ENCODE results near the gene MPDZ. TPM values are rescaled to one million over a fixed set of nuclear protein-coding genes. Genes with fewer than 3 reads are reported as not detected.
A peak's percentile ranks its signal among the peaks of the same experiment; 100 is the strongest.

The MPDZ gene
- total RNA-seq, 1 donor = 62.6 TPM

DNA sequence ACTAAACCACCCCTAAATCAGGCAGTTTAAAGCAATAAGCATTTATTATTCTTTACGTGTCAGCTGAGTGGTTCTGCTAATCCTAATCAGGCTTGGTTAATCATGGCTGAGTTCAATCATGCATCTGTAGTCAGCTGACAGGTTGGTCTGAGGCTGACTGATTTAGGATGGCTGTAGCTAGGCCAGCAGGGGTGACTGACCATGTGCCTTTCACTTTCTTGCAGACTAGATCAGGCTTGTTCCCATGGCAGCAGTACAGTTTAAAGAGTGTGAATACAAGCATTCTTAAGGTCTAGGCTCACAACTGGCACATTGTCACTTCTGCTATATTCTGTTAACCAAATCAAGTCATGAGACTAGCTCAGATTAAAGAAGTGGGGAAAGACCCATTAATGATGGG is 16.1 kb upstream of the MPDZ start:
- H3K4me3 ChIP-seq (ENCODE audit: low read depth, low read length) = no peak overlapping the region
- TF ChIP-seq, protein P1, sequence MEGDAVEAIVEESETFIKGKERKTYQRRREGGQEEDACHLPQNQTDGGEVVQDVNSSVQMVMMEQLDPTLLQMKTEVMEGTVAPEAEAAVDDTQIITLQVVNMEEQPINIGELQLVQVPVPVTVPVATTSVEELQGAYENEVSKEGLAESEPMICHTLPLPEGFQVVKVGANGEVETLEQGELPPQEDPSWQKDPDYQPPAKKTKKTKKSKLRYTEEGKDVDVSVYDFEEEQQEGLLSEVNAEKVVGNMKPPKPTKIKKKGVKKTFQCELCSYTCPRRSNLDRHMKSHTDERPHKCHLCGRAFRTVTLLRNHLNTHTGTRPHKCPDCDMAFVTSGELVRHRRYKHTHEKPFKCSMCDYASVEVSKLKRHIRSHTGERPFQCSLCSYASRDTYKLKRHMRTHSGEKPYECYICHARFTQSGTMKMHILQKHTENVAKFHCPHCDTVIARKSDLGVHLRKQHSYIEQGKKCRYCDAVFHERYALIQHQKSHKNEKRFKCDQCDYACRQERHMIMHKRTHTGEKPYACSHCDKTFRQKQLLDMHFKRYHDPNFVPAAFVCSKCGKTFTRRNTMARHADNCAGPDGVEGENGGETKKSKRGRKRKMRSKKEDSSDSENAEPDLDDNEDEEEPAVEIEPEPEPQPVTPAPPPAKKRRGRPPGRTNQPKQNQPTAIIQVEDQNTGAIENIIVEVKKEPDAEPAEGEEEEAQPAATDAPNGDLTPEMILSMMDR (IDR thresholded peaks at IDR 0.05; ENCODE audit: insufficient read depth, low read depth, low read length) = no peak
- no peak for DNase-seq (ENCODE audit: low read depth)

DNA sequence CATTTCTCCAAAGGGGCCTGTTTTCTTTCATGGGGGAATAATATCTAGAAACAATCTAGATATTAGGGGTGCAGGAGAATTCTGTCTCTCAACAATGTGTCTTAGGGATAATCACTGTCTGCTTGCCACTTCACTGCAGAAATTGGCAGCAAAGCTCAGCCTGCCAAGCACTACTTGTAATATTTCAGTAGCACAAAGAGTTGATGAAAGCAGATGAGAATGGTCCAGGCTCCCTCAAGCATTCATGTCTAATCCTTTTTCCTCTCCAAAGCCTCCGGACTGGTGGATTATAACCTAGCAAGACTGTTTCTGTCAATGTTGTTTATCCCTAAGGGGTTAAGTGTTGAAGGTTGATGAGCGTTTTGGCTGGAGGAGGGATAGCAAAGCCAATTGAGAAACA is 13.3 kb upstream of the MPDZ start:
- DNase-seq (ENCODE audit: low read depth) = no peak
- TF ChIP-seq, protein P1 (IDR thresholded peaks at IDR 0.05; ENCODE audit: insufficient read depth, low read depth, low read length) = no peak
- H3K4me3 ChIP-seq (ENCODE audit: low read depth, low read length) = no peak overlapping the region

DNA sequence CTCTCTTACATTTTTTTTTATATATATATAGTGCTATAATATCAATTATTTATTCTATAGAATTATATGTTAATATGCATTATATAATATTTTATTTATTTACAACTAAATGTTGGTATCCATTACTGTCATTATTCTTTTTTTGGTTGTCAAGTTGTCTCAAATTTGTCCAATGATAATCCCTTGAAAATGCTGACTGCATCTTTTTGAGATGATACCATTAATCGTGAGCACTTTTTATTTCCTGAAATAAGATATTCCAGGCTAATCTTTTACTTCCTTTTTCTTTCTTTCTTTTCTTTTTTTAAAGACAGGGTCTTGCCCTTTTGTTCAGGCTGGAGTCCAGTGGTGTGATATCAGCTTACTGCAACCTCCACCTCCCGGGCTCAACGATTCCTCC is 12.7 kb upstream of the MPDZ start:
- H3K4me3 ChIP-seq (ENCODE audit: low read depth, low read length) = no peak overlapping the region
- TF ChIP-seq, protein P1 (IDR thresholded peaks at IDR 0.05; ENCODE audit: insufficient read depth, low read depth, low read length) = no peak
- DNase-seq (ENCODE audit: low read depth) = no peak

DNA sequence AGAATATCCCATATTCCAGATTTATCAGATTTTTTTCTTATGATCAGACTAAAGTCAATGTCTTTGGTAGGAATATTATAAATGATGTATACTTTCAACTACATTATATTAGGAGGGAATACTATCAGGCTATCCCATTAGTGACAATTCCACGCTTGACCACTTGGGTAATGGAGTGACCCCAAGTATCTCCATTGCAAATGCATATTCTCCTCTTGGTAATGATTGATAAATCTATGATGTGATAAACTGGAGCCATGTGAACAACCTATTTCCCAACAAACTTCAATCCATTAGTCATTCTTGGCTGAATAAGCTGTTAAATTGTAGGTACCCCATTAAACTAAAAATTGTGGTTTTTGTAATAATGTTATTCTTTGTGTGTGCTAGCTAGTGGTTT is 12.2 kb upstream of the MPDZ start:
- DNase-seq (ENCODE audit: low read depth) = no peak
- TF ChIP-seq, protein P1 (IDR thresholded peaks at IDR 0.05; ENCODE audit: insufficient read depth, low read depth, low read length) = peak; percentile 8
- no peak overlapping the region for H3K4me3 ChIP-seq (ENCODE audit: low read depth, low read length)

DNA sequence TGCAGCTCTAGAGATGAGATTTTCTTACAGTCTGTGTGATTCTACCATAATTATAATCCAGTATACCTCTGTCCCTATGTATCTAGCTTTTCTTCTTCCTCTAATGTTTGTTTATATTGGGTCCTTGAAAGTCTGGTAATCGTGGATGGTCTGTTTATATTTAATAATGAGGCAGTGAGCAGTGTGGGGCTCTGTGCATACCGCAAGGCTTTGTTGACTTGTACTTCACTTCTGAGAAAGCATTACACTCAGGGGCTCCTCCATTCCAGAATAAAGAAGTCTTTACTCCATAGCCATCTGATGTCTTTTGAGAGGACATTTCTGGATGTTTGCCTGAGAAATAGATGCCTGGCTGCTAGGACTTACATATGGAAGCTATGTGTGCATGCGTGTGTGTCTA is 4.5 kb upstream of the MPDZ start:
- TF ChIP-seq, protein P1 (IDR thresholded peaks at IDR 0.05; ENCODE audit: insufficient read depth, low read depth, low read length) = no peak
- DNase-seq (ENCODE audit: low read depth) = peak; percentile 51
- H3K4me3 ChIP-seq (ENCODE audit: low read depth, low read length) = no peak overlapping the region

DNA sequence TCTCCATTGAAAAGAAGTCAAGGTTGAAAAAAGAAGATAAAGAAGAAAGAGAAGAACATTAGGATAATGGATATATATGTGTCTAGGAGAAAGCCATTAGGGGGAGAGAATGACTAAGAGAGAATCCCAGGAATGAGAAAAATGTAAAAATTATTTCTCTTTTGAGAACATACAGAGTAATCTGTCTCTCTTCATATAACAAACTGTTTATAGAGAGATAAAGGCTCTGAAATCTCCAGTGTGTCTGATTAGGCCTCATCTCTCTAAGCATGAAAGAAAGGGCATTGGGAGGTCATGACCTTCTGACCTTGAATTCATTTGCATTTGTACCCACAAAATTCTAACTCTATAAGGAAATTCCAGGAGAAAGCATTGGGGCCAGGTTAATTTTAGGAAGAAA is 3.5 kb upstream of the MPDZ start:
- H3K4me3 ChIP-seq (ENCODE audit: low read depth, low read length) = no peak overlapping the region
- TF ChIP-seq, protein P1 (IDR thresholded peaks at IDR 0.05; ENCODE audit: insufficient read depth, low read depth, low read length) = no peak
- peak; percentile 39 for DNase-seq (ENCODE audit: low read depth)

DNA sequence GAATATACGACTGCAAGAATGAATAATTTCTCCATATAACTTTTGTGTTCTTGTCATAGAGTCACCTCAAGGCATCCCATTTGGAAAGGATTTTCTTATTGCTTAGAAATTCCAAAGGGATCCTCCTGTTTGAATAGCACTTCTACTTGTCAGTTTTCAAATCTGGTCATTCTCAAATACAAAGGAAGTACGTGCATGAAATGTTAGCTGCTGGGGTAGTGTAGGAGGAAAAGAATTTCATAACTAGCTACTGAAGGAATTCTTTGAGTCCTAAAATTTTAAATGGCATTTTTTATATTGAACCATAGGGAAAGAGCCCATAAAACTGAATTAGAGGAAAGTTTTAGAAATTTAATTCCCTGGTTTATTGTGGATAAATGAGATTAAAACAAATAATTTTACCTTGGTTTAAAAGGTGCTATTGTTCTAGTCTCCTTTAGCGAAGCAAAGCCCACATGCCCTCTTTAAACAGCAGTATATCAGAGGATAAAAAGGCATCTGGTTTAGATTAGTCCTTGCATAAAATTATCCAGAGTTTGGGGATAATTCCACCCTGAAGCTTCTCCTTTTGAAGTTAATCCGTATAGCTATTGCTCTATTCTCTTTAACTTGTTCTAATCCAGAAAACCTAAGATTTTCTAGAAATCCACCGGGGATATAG is 2.0 kb upstream of the MPDZ start:
- no peak overlapping the region for H3K4me3 ChIP-seq (ENCODE audit: low read depth, low read length)
- TF ChIP-seq, protein P1 (IDR thresholded peaks at IDR 0.05; ENCODE audit: insufficient read depth, low read depth, low read length) = no peak
- DNase-seq (ENCODE audit: low read depth) = peak; percentile 79
